ENCODE results near the gene CDH4.

CDH4 gene

DNA sequence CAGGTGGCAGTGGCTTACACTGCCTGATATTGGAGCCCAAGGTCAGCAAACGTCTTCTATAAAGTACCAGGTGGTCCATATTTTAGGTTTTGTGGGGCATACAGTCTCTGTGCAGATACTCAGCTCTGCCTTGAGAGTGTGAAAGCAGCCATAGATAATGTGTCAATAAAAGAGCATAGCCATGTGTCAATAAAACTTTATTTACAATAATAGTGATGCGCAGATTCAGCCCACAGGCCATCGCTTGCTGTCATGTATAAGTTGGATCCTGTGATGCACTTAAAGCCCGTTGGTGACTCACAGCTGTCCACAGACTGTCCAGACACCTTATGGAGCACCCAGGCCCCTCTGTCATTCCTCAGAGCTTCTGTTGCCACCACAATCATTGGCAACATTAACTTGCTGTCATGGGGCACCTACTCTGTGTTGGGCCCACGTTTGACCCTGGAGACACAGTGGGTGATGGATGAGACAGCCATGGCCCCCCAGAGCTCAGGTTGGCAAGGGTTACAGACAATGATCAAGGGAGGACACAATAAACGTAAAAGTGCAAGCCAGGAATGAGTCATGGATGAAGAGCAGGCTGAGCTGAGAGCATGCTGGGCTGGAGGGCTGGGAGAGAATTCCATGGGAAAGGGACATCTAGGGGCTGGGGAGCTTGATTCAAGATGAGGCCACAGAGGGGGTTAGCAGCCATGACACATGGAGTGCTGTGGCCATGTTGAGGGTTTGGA, 640.0 kb downstream of the CDH4 start:
- DNase-seq (ENCODE audit: low read depth in 2 of 2): no peak

DNA sequence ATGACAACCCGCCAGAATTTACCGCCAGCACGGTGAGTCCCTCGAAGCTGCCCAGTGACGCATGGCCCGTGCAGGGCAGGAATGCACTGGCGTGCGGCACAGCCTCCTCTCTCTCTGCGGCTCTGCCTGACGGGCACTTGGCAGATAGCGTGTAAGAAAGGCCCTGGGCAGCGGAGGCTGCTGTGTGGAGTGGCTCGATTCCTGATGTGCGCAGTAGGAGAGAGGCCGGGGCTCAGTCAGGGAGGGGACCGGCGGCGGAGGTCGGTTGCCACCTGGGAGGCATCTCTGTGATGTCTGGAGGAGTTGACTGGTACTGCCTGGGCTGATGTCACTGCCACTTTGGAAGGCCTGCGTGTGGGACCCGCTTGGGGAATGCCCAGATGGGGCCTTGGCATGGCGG, 643.0 kb downstream of the CDH4 start:
- DNase-seq (ENCODE audit: low read depth in 2 of 2): no peak

DNA sequence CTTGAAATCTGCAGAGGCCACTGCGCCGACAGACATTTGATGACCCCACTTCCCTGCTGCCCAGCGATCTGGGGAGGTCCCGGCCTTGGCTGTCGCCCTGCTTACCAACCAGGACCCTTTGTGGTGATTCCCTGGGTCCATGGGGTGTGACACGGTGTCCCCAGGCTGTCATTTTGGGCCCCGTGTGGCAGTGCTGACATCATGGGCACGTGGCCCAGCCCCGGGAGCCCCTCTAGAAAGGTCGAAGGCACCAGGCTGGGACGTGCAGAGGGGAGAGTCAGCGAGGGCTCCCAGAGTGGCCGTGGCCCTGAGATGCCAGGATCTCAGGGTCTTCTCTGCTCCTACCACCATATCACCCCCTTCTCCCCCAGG, 643.6 kb downstream of the CDH4 start:
- DNase-seq (ENCODE audit: low read depth in 2 of 2): no peak

DNA sequence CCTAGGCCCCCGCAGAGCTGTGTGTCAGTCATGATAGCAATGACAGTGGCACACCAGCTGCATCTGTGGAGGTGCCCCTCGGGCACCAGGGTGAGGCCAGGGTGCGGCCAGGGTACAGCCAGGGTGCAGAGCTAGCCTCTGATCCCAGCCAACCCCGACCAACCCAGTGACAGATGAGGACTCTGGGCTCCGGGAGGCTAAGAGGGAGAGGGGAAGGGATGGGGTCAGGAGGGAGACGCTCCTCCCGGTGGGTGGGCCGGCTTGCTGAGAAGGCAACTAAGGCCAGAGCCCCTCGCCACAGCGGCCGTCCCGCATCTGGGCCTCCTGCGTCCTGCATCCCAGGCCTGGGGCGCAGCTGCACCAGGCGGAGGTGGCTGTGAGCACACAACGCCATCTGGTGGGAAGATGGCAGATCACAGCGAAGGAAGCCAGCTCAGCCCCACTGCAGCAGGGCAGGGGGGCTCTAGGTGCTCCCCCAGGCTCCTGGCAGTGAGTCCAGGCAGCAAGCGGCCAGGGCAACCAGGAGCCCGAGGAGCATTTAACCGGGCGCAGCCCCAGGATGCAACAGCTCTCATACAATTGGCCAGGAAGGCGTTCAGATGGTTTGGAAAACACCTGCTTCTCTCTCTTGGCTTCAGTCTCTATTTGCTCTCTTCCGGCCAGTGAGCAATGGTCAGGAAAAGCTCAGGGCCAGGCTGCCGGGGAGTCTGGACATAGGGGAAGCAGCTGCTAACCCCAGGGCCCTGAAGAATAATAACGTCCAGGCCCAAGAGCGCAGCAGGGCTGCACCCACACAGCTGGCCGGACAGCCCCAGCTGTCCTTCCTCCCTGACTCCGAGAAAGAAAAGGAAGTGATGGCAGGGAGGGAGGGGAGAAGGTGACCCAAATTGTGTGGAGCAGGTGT, 644.2 kb downstream of the CDH4 start:
- DNase-seq (ENCODE audit: low read depth in 2 of 2): no peak

DNA sequence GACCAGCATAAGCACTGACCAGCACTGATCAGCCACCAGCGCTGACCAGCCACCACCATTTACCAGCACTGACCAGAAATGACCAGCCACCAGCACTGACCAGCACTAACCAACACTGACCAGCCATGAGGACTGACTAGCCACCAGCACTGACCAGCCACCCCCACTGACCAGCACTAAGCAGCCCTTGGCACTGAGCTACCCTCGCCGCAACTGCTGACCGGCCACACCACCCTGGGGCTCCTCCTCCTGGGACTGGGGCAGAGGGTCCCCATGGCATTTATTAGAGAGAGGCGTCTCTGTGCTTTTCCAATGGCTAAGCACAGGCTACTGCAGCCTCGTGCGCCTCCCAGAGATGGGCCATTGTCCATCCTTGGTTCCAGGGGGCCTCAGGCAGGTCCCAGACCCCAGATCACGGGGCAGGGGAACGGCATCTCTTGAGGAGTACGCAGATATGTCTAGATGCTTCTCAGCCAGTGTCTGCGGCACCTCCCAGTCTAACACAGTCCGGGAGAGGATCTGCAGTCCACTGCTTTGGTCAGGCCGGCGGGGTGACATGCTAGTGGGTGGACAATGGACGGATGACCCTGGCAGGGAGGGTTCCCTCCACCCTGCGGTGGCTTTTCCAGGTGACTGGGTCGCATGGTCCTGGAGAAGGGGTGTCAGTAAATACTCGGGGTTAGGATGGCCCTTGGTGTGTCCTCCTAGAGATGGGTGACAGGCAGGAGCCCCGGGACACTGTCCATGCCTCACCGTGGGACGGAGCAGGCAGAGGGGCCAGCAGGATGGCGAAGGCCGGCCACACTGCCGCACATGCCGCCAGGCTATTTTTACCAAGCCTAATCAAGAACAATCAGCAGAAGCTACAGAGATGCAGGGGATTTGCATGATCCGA, 645.6 kb downstream of the CDH4 start:
- no peak for DNase-seq (ENCODE audit: low read depth in 2 of 2)

DNA sequence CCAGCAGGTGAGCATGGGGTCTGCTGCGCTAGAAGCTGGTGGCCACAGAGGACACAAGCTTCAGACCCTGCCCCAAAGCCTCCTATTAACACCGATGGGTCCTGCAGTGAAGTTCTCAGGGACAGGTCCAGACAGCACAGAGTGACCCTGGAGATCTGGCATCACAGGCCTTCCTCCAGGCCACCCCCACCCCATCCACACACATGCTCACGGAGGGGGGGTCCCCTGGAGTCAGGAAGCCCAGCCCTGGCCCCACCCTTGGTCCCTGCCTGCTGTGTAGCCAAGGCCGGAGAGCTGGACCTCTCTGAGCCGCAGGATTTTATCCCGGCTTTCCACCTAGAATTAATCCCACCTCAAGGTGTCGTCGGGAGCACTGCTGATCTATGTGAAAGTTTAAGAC, 646.3 kb downstream of the CDH4 start:
- no peak for DNase-seq (ENCODE audit: low read depth in 2 of 2)

DNA sequence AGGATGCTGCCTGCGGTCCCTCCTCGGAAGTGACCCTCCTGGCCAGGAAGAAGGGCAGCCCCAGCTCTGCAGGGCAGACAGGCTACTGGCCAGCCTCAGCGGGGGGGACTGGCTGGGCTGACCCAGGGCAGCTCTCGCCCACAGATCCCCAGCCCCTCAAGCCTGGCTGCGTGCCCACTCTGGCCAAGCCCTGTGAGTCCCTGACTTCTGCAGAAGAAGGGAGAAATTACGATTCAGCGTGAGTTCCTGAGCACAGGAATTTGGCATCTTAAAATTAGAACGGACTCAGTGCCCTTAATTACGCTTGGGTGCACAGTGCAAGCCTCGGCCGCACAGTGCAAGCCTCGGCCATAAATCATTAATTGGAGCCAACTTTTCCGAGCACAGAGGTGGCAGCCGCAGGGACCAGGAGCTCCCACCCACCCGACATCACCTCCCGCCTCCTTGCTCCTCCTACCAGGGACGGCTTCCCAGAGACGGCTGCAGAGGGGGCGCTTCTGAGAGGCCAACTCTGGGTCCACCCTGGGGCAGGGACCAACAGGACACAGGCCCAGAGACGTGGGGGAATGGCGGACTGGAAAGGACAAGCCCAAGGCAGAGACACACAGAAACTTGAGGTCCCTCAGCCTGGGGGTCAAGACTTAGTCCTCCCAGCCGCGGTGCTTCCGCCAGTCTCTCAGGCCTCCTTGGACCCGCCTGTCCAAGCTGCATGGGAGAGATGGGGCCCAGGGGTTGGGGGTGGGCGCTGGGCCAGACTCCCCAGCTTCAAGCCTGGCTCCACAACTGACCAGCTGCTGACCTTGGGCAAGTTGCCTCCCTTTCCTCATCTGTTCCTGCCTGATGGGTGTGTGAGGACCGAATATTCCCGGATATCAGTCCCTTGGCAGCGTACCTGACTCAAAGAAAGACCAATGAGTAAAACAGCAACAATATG, 648.2 kb downstream of the CDH4 start:
- DNase-seq (ENCODE audit: low read depth in 2 of 2): no peak

DNA sequence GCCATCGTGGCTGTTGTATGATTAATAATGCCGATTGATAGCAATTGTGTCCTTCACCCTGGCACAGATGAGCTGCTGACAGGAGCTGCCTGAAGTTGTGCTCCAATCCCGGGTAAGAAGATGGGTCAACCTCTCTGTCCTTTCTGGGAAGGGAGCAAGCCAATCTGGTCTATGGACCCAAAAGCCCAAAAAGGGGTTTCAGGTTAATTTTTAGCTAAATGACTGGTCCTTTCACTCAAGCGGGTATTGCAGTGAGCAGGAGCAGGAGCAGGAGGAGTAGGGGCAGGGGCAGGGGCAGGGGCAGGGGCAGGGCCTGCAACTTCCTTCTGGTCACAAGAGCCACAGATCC, 648.9 kb downstream of the CDH4 start:
- no peak for DNase-seq (ENCODE audit: low read depth in 2 of 2)

DNA sequence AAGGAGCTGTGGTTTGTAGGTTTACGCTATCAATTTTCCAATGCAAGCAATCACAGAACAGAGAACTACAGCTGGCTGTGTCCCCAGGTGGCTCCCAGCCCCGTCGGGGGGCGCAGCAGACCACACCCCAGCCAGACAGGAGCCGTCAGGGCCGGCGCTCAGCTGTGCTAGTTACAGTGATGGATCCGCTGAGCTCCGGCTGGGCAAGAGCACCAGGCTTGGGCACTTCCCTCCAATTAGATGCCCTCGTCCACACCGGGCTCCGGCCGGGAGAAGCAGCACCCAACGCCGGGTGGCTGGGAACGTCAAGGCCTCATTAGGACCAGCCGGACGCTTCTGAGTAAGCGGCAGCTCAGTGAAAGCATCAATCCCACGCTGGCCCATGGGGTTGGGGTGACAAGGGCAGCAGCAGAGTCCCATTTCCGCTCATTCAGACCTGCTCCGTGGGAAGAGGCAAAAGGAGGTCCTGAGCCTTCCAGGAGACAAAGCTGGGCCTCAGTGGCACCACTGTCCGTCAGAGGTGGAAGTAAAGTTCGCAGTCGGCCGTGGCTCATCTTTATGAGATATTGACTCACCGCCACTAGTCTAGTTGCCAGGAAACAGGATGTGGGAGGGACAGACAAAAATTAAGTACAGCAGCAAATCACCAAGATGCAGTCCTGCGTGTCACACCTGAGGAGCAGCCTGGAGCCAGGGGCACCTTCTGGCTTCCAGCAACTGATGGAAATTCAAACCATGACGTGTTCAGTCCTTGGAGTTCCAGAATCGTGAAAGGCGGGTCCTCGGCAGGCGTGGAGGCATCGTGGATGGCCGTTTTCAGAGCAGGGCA, 649.5 kb downstream of the CDH4 start:
- no peak for DNase-seq (ENCODE audit: low read depth in 2 of 2)

DNA sequence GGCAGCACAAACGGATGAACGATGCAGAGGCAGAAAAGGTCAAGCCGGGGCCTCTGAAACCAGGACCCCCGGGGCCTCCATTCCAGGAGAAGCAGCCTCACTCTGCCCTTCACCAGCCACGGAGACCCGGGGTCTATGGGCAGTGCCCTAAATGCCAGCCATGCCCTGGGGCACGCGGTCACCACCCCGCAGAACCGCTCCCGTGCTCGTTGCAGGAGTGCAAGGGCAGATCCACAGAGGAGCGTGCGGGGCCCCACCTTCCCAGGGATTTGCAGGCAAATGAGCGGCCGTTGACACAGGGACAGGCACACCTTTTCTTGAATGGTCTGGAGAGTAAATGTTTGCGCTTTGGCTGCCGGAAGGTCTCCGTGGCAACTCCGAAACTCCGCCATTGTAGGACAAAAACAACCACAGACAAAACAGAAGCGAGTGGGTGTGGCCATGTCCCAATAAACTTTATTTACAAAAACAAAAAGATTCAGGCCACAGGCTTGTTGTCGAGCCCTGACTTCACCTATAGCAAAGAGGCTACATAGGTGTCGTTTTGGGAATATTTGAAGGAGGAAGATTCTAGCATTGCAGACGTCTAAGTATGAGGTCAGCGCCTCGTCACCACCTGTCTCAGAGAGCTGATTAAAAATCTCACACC, 650.3 kb downstream of the CDH4 start:
- no peak for DNase-seq (ENCODE audit: low read depth in 2 of 2)

DNA sequence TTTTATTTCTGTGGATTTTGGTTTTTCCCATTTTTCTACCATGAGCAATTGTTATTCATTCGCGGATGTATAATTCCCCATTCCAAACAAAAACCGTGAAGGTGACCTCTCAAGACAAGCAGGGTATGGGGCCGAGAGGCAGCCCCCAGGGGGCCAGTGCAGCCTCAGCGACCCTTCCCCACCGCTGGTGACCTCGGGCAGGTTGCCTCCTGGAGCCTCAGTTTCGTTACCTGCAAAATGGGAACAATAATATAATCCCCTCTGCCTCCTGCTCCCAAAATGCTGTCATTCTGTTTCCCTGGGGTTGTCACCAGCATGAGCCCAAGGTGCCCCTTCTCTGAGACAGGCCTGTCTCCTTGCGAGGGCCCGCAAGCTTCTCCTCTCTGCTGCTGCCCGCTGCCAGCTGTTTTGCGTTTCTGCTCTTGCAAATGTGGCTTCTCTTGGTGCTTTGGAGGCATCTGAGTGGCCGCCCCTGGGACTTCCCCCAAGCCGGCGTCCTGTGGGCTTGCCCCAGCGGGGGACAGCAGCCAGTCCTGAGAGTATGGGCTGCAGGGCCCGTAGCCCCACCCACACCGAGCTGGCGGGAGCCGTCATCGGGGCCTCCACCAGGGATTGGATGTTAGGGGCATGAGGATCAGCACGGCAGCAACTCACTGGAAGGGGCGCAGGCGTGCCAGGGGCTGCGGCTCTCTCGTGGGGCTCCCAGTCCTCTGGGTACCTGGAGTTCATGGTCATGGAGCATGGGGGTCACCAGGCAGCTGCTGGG, 651.7 kb downstream of the CDH4 start:
- DNase-seq (ENCODE audit: low read depth in 2 of 2): no peak

DNA sequence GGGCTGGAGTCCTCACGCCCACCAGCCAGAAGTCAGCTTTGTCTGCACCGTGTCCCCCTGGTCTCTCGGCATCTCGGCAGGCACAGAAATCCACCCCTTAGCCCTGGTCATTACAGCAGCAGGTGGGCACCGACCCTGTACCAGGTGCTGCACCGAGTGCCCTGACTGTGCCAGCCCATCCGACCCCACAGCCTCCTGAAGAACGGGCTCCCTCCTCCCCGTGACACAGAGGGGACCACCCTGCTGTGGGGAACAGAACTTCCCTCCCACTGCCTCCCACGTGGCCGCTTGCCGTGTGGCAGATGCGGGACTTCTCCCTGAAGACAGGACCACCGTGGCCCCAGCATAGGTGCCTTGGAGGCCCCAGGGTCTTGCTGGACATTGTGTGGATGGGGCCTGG, 652.4 kb downstream of the CDH4 start:
- DNase-seq (ENCODE audit: low read depth in 2 of 2): no peak

DNA sequence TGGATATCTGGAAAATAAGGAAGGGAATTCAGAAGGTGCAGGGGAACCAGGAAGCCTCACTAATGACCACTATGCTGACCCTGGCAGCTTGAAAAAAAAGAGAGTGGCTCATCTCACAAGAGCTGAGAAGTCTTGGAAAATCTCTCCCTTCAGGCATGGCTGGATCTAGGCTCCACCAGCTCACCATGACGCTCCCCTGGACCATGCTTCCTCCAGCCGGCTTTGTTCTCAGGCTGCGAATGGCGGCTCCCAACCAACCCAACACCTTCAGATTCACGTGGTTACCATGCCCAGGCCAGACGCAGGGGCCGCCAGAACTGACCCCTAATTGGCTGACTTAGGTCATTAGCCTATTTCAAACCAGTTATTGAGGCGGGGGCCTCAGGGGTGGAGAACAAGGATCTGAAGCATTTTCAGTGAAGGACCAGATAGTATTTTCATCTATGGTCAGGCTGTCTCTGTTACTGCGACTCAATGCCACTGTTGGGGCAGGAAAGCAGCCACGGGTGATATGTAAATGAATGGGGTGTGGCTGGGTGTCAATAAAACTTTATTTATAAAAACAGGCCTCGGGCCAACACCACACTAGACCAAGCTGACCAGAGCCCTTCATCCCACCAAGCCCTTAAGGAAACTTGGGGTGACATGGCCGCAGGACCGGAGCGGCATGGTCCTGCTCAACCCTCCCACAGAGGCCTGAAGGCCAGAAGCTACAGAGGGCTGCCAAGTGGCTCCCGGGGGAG, 653.9 kb downstream of the CDH4 start:
- DNase-seq (ENCODE audit: low read depth in 2 of 2): no peak

DNA sequence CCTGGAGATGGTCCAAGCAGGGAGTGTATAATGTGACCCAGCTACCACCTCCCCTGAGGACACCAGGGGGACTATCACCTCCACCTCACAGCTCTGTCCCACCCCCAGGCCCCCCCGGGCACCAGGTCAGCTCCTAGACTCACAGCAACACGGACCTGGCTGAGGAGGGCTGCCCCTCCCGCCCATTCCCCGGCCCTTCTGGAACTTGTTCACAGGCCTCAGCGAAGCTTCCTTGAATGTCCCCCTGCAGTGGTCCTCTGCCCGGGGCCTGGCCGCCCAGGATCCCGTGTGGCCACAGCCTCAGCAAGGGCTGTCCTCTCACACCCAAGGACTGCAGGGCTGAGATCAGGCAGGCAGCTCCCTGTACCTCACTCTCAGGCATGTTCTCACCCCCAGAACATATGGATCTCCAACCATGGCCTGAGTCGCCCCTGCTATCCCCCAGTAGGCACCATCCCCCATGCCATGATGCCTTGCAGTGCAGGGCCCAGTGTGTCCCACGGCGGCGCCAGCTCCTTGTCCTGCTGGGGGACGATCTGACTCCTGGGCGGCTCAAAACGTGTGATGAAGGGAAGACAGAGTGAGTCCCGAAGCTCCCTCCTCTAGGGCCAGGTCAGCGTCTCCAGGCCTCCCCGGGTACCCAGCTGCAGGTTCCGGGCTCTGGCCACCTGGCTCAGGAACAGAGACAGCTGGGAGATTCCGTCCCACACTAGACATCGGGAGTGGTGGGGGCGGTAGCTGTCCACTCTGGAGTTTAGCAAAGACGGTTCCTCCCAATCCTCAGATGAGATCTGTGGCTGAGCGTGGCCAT, 655.2 kb downstream of the CDH4 start:
- no peak for DNase-seq (ENCODE audit: low read depth in 2 of 2)

DNA sequence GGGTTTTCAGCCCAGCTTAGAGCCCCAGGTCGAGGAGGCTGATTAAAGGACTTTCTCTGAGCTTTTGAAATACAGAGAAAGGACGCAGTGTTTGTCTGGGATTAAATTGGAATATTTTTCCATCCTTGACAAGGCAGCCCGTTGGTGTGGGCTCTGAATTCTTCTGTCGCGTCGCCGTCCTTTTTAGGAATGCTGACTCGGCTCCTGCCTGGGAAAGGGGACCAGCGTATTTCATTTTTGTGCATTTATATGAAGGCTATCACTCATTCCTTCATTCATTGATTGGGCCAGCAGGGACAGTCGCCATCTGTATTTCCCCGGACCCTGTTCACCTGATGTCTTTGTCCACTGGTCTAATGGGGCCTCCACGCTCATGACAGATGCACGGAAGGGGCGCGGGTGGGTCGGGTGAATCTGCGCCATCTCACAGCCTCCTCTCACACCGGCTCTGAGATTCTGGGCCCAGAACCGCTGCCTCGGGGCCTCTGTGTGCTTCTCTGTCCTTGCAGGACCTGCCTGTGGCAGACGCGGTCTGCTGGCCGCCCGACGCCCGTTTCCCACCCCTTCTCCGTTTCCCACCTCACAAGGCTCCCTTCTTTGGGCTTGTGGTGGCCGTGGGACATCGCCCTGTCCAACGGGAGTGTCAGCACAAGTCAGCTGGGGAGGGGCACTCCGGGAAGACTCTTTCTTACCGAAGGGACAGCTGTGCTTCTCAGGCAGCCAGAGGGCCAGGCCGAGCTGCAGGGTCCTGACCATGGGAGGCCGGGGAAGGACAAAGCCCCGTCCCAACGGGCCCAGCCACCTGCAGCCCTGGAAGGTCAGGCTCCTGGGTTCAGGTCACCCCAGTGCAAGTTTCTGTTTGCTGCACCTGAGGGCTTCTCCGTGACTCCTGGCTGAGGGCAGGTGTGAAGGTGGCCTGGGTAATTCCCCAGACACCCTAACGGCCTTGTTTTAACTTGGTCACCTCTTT, 656.3 kb downstream of the CDH4 start:
- DNase-seq (ENCODE audit: low read depth in 2 of 2): no peak

DNA sequence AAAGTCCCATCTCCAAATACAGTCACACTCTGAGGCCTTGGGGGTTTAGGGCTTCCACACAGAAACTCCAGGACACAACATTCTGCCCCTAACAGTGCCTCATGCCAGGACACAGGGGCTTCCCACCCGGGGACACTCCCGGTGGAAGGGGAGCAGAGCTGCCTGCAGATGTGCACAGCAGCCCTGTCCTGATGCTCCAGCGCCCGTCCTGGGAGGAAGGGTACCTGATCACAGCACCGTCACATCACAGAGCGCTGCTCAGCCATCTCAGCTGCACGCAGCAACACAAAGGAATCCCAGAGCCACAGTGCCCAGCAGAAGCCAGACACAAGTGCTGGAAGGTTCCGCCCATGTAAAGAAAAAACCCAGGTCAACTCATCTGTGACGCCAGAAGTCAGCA, 657.0 kb downstream of the CDH4 start:
- DNase-seq (ENCODE audit: low read depth in 2 of 2): no peak
